Putamen (tissue), 1 donor: ENCODE results near the gene PAK4.
"Not testable (repeated sequence)": the region's sequence is repeated elsewhere in the genome, so short reads cannot be mapped to it uniquely, and the experiment has no call there.

ENCODE experiments used
- DNase-seq: peaks from one replicate; pipeline ENCODE4 v3.0.0-alpha.2; 2016; ENCODE audit warnings: low spot score

Gene PAK4

GRCh38 chr19:39100500-39101166 is 25.0 kb upstream of the PAK4 start:
- no peak for DNase-seq

GRCh38 chr19:39103151-39103550 is 22.4 kb upstream of the PAK4 start:
- no peak for DNase-seq

- no peak for DNase-seq
These were observed 21.4 kb upstream of the PAK4 start for GRCh38 chr19:39104186-39104596.

GRCh38 chr19:39106194-39106593 is 19.4 kb upstream of the PAK4 start:
- DNase-seq = no peak

GRCh38 chr19:39109641-39110040 is 15.9 kb upstream of the PAK4 start:
- DNase-seq = no peak

- DNase-seq = no peak
These were observed 15.2 kb upstream of the PAK4 start for GRCh38 chr19:39110263-39110967.

- no peak for DNase-seq
These were observed 13.9 kb upstream of the PAK4 start for GRCh38 chr19:39111593-39112199.

GRCh38 chr19:39112338-39112890 is 13.2 kb upstream of the PAK4 start:
- DNase-seq = no peak

GRCh38 chr19:39113199-39113598 is 12.4 kb upstream of the PAK4 start:
- DNase-seq = no peak

- DNase-seq = no peak
These were observed 10.3 kb upstream of the PAK4 start for GRCh38 chr19:39115105-39115847.

- DNase-seq = not testable (repeated sequence)
These were observed 8.6 kb upstream of the PAK4 start for GRCh38 chr19:39117023-39117422.

GRCh38 chr19:39119830-39120229 is 5.8 kb upstream of the PAK4 start:
- no peak for DNase-seq

- no peak for DNase-seq
These were observed 2.5 kb upstream of the PAK4 start for GRCh38 chr19:39122934-39123731.

GRCh38 chr19:39124136-39124764 is 1.3 kb upstream of the PAK4 start:
- DNase-seq = no peak

GRCh38 chr19:39125199-39125553 is 410 bp upstream of the PAK4 start:
- no peak for DNase-seq

GRCh38 chr19:39126312-39127187 is 964 bp downstream of the PAK4 start:
- DNase-seq = no peak

- no peak for DNase-seq
These were observed 2.4 kb downstream of the PAK4 start for GRCh38 chr19:39127812-39128515.

GRCh38 chr19:39128516-39129079 is 3.0 kb downstream of the PAK4 start:
- no peak for DNase-seq

GRCh38 chr19:39129116-39129515 is 3.5 kb downstream of the PAK4 start:
- DNase-seq = no peak
